Retinal pigment epithelial cell (primary cell): ENCODE results near the gene KLHL2.
"Not testable (repeated sequence)": the region's sequence is repeated elsewhere in the genome, so short reads cannot be mapped to it uniquely, and the experiment has no call there.

Source experiments
- DNase-seq: peaks from one replicate; pipeline ENCODE4 v3.0.0-alpha.2; 2010; ENCODE audit warnings: low read depth
- H3K4me3 ChIP-seq: 2 replicates; pipeline ENCODE4 v1.5.1; 2011; ENCODE audit warnings: mild to moderate bottlenecking, low read length, control low read depth, moderate library complexity
- CTCF ChIP-seq: conservative IDR thresholded peaks from 2 replicates; pipeline ENCODE4 v1.5.1; 2011; ENCODE audit warnings: low read depth, low read length, control low read depth, inconsistent platforms

The KLHL2 gene

DNA sequence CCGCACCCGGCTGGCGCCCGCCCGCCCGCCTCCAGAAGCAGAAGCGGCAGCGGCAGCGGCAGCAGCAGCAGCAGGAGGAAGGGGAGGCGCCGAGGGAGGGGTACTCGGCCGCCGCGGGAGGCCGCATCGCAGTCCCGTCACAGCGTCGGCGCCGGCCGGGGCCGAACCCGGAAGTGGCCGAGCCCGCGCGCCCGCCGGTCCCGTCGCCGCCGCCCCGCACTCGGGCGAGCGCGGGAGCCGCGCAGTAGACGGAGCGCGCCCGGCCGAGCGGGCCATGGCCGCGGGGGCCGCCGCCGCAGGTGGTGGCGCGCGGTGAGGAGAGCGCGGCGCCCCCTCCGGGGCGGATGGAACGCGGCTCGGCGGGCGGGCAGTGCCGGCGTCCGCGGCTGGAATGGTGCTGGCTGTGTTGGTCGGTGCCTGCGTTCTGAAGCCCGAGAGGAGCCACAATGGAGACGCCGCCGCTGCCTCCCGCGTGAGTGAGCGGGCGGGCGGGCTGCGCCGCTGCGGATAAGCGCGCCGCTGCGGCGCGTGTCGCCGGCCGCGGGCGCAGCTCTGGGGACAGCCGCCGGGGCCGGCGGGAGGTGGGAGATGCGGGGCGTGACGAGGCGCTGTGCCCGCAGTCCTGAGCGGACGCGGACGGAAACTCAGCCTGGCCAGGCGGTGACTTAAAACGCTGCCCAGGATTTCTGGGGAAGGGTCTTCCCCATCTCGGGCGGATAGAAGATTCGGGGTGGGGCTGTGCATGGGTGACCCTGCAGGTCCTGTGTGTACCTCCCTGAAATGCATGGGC lies at the start of gene KLHL2:
Gene KLHL2 (plus strand): TSS at position 131 of the 790 bp plus-strand sequence. CDS start 316 bp downstream, at position 447.
- DNase-seq = peak; percentile 22
- no peak for TF ChIP-seq CTCF
- peak within 1 kb of the TSS; percentile 88 for H3K4me3 ChIP-seq

GRCh38 chr4:165158762-165159161 lies 48.6 kb upstream of the KLHL2 start:
- no peak overlapping the region for H3K4me3 ChIP-seq
- no peak for TF ChIP-seq CTCF
- no peak for DNase-seq

GRCh38 chr4:165164257-165164656 lies 43.1 kb upstream of the KLHL2 start:
- DNase-seq = no peak
- no peak overlapping the region for H3K4me3 ChIP-seq
- TF ChIP-seq CTCF = no peak

DNA sequence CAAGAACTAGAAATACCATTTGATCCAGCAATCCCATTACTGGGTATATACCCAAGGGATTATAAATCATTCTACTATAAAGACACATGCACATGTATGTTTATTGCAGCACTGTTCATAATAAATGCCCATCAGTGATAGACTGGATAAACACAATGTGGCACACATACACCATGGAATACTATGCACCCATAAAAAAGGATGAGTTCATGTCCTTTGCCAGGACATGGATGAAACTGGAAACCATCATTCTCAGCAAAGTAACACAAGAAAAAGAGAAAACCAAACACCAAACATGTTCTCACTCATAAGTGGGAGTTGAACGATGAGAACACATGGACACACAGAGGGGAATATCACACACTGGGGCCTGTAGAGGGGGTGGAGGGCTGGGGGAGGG lies 40.5 kb upstream of the KLHL2 start:
- not testable (repeated sequence) for H3K4me3 ChIP-seq, DNase-seq

GRCh38 chr4:165167650-165168049 lies 39.7 kb upstream of the KLHL2 start:
- H3K4me3 ChIP-seq = no peak overlapping the region
- DNase-seq = no peak
- no peak for TF ChIP-seq CTCF

GRCh38 chr4:165170819-165171218 lies 36.5 kb upstream of the KLHL2 start:
- no peak for TF ChIP-seq CTCF

GRCh38 chr4:165175470-165175869 lies 31.9 kb upstream of the KLHL2 start:
- not testable (repeated sequence) for DNase-seq, H3K4me3 ChIP-seq

More at GRCh38 chr4:165170819-165171218, 36.5 kb upstream of the KLHL2 start:
- no peak for DNase-seq
- no peak overlapping the region for H3K4me3 ChIP-seq

DNA sequence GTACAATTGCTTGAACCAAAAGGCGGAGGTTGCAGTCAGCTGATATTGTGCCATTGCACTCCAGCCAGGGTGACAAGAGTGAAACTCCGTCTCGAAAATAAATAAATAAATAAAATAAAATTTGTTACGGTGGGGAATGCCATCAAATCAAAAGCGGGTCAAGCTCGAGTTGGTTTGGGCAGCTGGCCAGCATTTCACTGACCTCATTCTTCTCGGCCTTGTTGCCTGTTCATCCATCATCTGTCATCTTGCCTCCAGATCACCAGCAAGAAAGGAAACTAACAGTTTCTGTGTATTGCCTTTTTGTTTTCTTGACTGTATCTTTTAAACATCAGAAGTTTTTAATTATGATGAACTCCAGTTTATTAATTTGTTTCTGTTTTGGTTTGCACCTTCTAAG lies 31.5 kb upstream of the KLHL2 start:
- no peak for TF ChIP-seq CTCF
- no peak for DNase-seq
- no peak overlapping the region for H3K4me3 ChIP-seq
